ENCODE results near the gene MVB12B. TPM values are rescaled to one million over a fixed set of nuclear protein-coding genes. Genes with fewer than 3 reads are reported as not detected.

Gene MVB12B
- total and polyA plus RNA-seq, 2 of the 8 experiments (the other 6 are each of a cell fraction or from before 2014, with no cell fraction given) = 2.6 to 5.0 TPM

DNA sequence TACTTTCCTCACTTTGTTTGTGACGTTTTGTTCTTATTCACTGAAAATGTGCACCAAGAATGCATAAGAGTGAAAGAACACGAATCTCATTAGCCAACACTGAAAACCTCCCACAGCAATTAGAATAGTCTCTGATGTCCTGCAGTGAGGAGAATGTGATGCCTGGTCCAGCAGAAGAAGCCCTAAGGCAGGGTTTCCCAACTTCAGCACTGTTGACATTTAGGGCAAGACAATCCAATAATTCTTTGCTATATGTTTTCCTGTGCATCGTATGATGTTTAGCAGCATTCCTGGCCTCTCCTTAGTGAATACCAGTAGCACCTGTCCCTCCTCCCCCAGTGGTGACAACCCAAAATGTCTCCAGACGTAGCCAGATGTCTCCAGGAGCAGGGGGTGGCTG, 14.8 kb downstream of the MVB12B start:
- ChIA-PET POLR2A (ENCODE audit: partially characterized antibody) (no interaction called here), CTCF (ENCODE audit: partially characterized antibody) (interaction anchor here (1.1 to 5.3 kb wide), 3 partner anchors 12 to 55 kb away, joined by 4 to 24 read pairs (median 5); no protein-coding TSS in a partner anchor)
- Histone ChIP-seq H4K5ac (ENCODE audit: insufficient read length, low read depth, low read length) (no peak overlapping the region), H3K36me3 (ENCODE audit: control insufficient read depth in 2 of 4, insufficient read depth in 4 of 4, low read length in 3 of 4) (no peaks in the 10 kb centered on the region; a peak in 1 of 8 replicates), H3K4me3 (ENCODE audit: extremely low read depth in 1 of 4, insufficient read depth in 2 of 4, low read depth in 3 of 4, low read length in 4 of 4) (no peak overlapping the region), H3K27me3 (replicated peaks in 1 of 4; ENCODE audit: control insufficient read depth in 3 of 4, extremely low read depth in 1 of 4, insufficient read depth in 3 of 4, low read length in 3 of 4) (no peaks in the 10 kb centered on the region), H3K14ac (ENCODE audit: insufficient read length) (no peak overlapping the region), H4K8ac (ENCODE audit: extremely low read depth, insufficient read depth, low read length) (no peak overlapping the region), H3K4ac (replicated peaks; ENCODE audit: insufficient read length, low read depth, low read length) (no peak overlapping the region), H3K23me2 (ENCODE audit: low read depth, low read length) (no peaks in the 10 kb centered on the region; the same call in 1 of the 2 replicates), H3K18ac (ENCODE audit: extremely low read depth, low read length) (no peak overlapping the region), H2BK120ac (replicated peaks; ENCODE audit: low read depth, low read length) (no peak overlapping the region), H3K79me1 (ENCODE audit: low read depth, low read length) (no peaks in the 10 kb centered on the region), H2AFZ (ENCODE audit: low read length) (no peak overlapping the region), H3K9ac (replicated peaks in 1 of 4; ENCODE audit: extremely low read depth in 1 of 4, low read depth in 3 of 4, low read length in 3 of 4) (no peak overlapping the region), H2BK12ac (ENCODE audit: low read depth, low read length) (no peak overlapping the region), H3K56ac (replicated peaks; ENCODE audit: insufficient read length, low read depth, low read length) (no peak overlapping the region), H2AK5ac (ENCODE audit: low read depth, low read length) (no peak overlapping the region), H4K91ac (replicated peaks; ENCODE audit: insufficient read length, low read length) (no peak overlapping the region), H4K20me1 (replicated peaks in 1 of 2; ENCODE audit: control insufficient read depth in 1 of 2, insufficient read depth in 2 of 2, low read length in 2 of 2) (no peaks in the 10 kb centered on the region), H2BK5ac (ENCODE audit: low read depth, low read length) (no peak overlapping the region), H3K9me3 (ENCODE audit: insufficient read depth in 2 of 2, low read depth in 1 of 2, low read length in 1 of 2) (no peaks in the 10 kb centered on the region), H3K27ac (ENCODE audit: low read depth, low read length) (no peak overlapping the region), H3K23ac (ENCODE audit: insufficient read length) (no peak overlapping the region), H2BK20ac (ENCODE audit: low read length) (no peak overlapping the region), H2BK15ac (ENCODE audit: low read length) (no peak overlapping the region), H3K4me1 (replicated peaks in 1 of 4; ENCODE audit: control insufficient read depth in 3 of 4, insufficient read depth in 4 of 4, low read length in 3 of 4) (peaks cover 0 to 10% (median 4%) of the 10 kb centered on the region in 4 experiments; a peak in 2 of 7 replicates), H3K79me2 (ENCODE audit: control insufficient read depth in 1 of 2, insufficient read depth in 2 of 2, low read length in 2 of 2) (no peaks in the 10 kb centered on the region), H3K4me2 (ENCODE audit: insufficient read depth in 1 of 2, low read depth in 2 of 2, low read length in 2 of 2) (no peak overlapping the region)
- no peak for FAIRE-seq
- no peak for TF ChIP-seq SIRT6 (IDR thresholded peaks at IDR 0.05; ENCODE audit: low read length)
- TF ChIP-seq, protein P1, sequence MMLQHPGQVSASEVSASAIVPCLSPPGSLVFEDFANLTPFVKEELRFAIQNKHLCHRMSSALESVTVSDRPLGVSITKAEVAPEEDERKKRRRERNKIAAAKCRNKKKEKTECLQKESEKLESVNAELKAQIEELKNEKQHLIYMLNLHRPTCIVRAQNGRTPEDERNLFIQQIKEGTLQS (IDR thresholded peaks at IDR 0.05; ENCODE audit: insufficient read depth, low read depth, low read length) = no peak
- no peak for TF ChIP-seq RBBP5 (IDR thresholded peaks at IDR 0.05; ENCODE audit: borderline replicate concordance, low read depth, low read length)
- TF ChIP-seq HDAC2 (IDR thresholded peaks at IDR 0.05; ENCODE audit: borderline replicate concordance in 1 of 2, low read depth in 2 of 2, low read length in 2 of 2) = no peak
- no peak for TF ChIP-seq KDM4A (IDR thresholded peaks at IDR 0.05; ENCODE audit: low read depth, low read length, severe bottlenecking)
- no peak for TF ChIP-seq CBX5 (IDR thresholded peaks at IDR 0.05; ENCODE audit: low read depth, low read length)
- no peak for TF ChIP-seq RXRA (IDR thresholded peaks at IDR 0.05; ENCODE audit: insufficient read depth, low read depth, low read length)
- no peak for DNase-seq (ENCODE audit: low read depth in 1 of 2, low spot score in 2 of 2)
- WGBS, 2 experiments (ENCODE audit: extremely low coverage in 1 of 2, insufficient coverage in 1 of 2, insufficient read length in 1 of 2, insufficient replicate concordance in 2 of 2, low coverage in 1 of 2, low lambda C conversion rate in 2 of 2, missing lambda C conversion rate in 1 of 2) = 76% methylated on average over 4 of the region's 4 CpGs; no CpG with 5 or more reads in 1 of the 2 experiments
